ENCODE results near the gene FBXL17. TPM values are rescaled to one million over a fixed set of nuclear protein-coding genes. Genes with fewer than 3 reads are reported as not detected.
A peak's percentile ranks its signal among the peaks of the same experiment; 100 is the strongest.

Gene FBXL17
- polyA plus RNA-seq, 6 donors from 2014 or later = 7.6 to 13.6 (median 8.8) TPM

GRCh38 chr5:108059334-108059733, 322.6 kb downstream of the FBXL17 start:
- H3K4me1 Mint-ChIP-seq = no peaks in the 10 kb centered on the region
- H3K27me3 Mint-ChIP-seq = no peaks in the 10 kb centered on the region
- no peak for DNase-seq
- H3K27ac Mint-ChIP-seq = no peak overlapping the region
- no peak for ATAC-seq (ENCODE audit: low read depth in 2 of 2)
- H3K36me3 Mint-ChIP-seq = peaks cover 6 to 7% of the 10 kb centered on the region in 2 donors
- H3K9me3 Mint-ChIP-seq = peaks cover 0 to 7% (median 5%) of the 10 kb centered on the region in 7 donors
- no peak overlapping the region for H3K4me3 Mint-ChIP-seq

DNA sequence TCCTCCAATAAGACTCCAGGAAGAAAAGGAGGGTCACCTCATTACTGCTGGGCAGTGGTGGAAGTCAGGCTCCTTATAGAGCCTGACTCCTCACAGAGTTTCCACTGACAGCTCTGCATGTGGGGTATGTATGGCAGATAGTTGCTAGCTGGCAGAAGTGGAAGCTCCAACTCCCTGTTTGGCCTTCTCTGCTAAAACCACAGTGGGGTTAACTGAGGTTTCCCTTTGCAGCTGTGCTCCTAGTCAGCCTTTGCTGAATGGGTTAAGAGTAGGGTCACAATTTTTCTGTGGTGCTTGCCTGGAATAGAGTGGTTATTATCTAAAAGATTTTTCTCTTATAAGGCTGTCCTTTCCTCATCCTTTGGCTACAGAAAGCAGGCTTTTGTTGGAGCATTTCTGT, 327.5 kb downstream of the FBXL17 start:
- H3K27me3 Mint-ChIP-seq = no peaks in the 10 kb centered on the region
- DNase-seq (no peak), ATAC-seq (ENCODE audit: low read depth in 2 of 2) (no peak)
- peaks cover 9 to 51% (median 47%) of the 10 kb centered on the region in 7 donors for H3K9me3 Mint-ChIP-seq
- no peak overlapping the region for H3K27ac Mint-ChIP-seq
- H3K36me3 Mint-ChIP-seq = peaks cover 43 to 50% of the 10 kb centered on the region in 2 donors
- H3K4me1 Mint-ChIP-seq = peaks cover 0 to 4% (median 2%) of the 10 kb centered on the region in 3 donors
- peak overlapping the region in 1 of 8 donors; percentile 25 for H3K4me3 Mint-ChIP-seq

GRCh38 chr5:108046955-108047670, 334.8 kb downstream of the FBXL17 start:
- Mint-ChIP-seq H3K36me3 (peaks cover 38 to 41% of the 10 kb centered on the region in 2 donors), H3K27ac (no peak overlapping the region), H3K27me3 (no peaks in the 10 kb centered on the region), H3K9me3 (peaks cover 11 to 31% (median 24%) of the 10 kb centered on the region in 7 donors), H3K4me1 (peaks cover 0 to 4% (median 0%) of the 10 kb centered on the region in 3 donors), H3K4me3 (no peak overlapping the region)
- ATAC-seq (ENCODE audit: low read depth in 2 of 2) (no peak), DNase-seq (no peak)

GRCh38 chr5:108036482-108036881, 345.4 kb downstream of the FBXL17 start:
- Mint-ChIP-seq H3K27ac (no peak overlapping the region), H3K27me3 (no peaks in the 10 kb centered on the region), H3K9me3 (no peaks in the 10 kb centered on the region), H3K36me3 (peaks cover 0 to 6% of the 10 kb centered on the region in 2 donors), H3K4me1 (no peaks in the 10 kb centered on the region), H3K4me3 (no peak overlapping the region)
- ATAC-seq (ENCODE audit: low read depth in 2 of 2) = no peak
- no peak for DNase-seq

DNA sequence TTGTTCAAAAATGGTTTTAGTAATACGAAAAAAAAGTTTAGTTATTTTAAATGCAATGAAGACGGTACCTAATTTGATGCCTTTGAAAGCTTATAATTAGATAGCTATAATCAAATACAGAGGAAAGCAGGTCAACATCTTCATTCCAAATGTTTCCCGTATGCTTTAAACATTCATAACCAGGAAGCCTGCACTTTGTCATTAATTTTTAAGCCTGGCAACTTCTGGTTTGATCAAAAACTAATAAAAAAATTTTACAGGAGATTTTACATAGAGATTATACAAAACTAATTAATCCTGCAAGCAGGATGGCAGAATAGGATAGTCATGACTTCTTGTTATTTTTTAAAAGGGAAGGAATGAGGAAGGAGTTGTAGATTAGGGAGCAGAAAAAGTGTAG, 353.0 kb downstream of the FBXL17 start:
- no peak for ATAC-seq (ENCODE audit: low read depth in 2 of 2)
- H3K27ac Mint-ChIP-seq = no peak overlapping the region
- H3K9me3 Mint-ChIP-seq = no peaks in the 10 kb centered on the region
- H3K36me3 Mint-ChIP-seq = peaks cover 6% of the 10 kb centered on the region in 2 donors
- no peak for DNase-seq
- H3K4me1 Mint-ChIP-seq = no peaks in the 10 kb centered on the region
- H3K27me3 Mint-ChIP-seq = no peaks in the 10 kb centered on the region
- no peak overlapping the region for H3K4me3 Mint-ChIP-seq

DNA sequence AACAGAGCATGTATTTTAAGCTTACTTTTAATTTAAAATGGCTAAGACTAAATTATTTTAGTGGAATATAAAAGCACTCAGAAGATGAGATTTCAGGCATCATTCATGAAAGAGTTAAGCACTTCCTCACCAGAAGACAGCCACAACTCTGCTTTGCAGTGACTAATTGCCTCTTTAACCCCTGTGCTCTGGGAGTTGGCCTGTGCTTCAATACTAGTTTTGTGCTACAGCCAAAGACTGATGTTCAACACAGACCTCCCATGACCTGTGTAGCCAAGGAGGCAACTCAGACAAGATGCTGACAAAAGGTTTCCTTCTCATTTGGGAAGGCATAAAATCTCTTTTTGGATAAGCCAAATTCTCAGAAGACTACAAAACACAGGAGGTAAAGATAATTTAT, 353.5 kb downstream of the FBXL17 start:
- Mint-ChIP-seq H3K27me3 (no peaks in the 10 kb centered on the region), H3K27ac (peak overlapping the region in 1 of 6 donors; percentile 11), H3K4me1 (no peaks in the 10 kb centered on the region), H3K36me3 (peaks cover 6% of the 10 kb centered on the region in 2 donors), H3K9me3 (no peaks in the 10 kb centered on the region), H3K4me3 (no peak overlapping the region)
- DNase-seq = no peak
- ATAC-seq (ENCODE audit: low read depth in 2 of 2) = no peak

DNA sequence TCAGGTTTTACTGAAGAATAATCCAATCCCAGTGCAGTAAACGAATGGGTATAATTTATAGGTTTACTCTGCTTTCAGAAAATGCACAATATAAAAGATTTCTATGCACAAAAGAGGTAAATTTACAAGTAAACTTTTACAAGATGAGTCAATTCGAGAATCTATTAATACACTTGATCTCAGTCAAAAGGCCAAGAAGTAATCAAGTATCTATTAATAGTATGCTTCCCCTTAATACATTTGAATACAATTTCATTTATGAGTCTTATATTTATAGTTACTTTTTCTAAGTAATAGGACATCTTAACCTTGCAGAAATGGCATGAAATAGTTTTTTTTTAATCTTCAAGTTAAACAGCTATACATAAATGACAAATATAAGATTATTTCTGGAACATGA, 355.9 kb downstream of the FBXL17 start:
- Mint-ChIP-seq H3K4me3 (no peak overlapping the region), H3K4me1 (no peaks in the 10 kb centered on the region), H3K27me3 (no peaks in the 10 kb centered on the region), H3K27ac (no peak overlapping the region), H3K9me3 (no peaks in the 10 kb centered on the region), H3K36me3 (peaks cover 0 to 6% of the 10 kb centered on the region in 2 donors)
- DNase-seq = no peak
- ATAC-seq (ENCODE audit: low read depth in 2 of 2) = no peak

DNA sequence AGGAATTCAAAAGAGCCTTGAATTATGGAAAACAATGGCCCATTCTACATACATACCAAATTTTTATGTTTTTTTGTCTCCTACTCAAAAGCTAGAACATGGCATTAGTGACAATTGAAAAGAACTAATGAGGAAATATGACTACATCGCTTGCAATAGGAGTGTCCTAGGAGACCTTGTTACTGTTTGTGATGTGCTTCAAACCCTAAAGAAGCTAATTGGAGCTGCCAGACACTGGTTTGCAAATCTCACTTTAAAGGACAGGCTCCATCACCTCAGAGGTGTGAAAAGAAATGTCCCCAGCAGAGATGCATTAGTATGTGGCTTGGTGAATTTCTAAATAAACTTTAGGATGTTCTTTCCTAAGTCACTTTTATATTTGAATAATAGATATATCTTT, 356.9 kb downstream of the FBXL17 start:
- H3K4me1 Mint-ChIP-seq = no peaks in the 10 kb centered on the region
- H3K27me3 Mint-ChIP-seq = no peaks in the 10 kb centered on the region
- peaks cover 0 to 6% of the 10 kb centered on the region in 2 donors for H3K36me3 Mint-ChIP-seq
- no peak overlapping the region for H3K4me3 Mint-ChIP-seq
- no peak for DNase-seq
- H3K27ac Mint-ChIP-seq = no peak overlapping the region
- ATAC-seq (ENCODE audit: low read depth in 2 of 2) = no peak
- no peaks in the 10 kb centered on the region for H3K9me3 Mint-ChIP-seq

GRCh38 chr5:108016101-108016500, 365.8 kb downstream of the FBXL17 start:
- H3K27ac Mint-ChIP-seq = peak overlapping the region in 2 of 6 donors; percentile 24 to 63
- ATAC-seq (ENCODE audit: low read depth in 2 of 2) = no peak
- H3K4me1 Mint-ChIP-seq = no peaks in the 10 kb centered on the region
- peaks cover 7 to 28% of the 10 kb centered on the region in 2 donors for H3K36me3 Mint-ChIP-seq
- no peaks in the 10 kb centered on the region for H3K9me3 Mint-ChIP-seq
- no peaks in the 10 kb centered on the region for H3K27me3 Mint-ChIP-seq
- DNase-seq = no peak
- H3K4me3 Mint-ChIP-seq = peak overlapping the region in 1 of 8 donors; percentile 22

DNA sequence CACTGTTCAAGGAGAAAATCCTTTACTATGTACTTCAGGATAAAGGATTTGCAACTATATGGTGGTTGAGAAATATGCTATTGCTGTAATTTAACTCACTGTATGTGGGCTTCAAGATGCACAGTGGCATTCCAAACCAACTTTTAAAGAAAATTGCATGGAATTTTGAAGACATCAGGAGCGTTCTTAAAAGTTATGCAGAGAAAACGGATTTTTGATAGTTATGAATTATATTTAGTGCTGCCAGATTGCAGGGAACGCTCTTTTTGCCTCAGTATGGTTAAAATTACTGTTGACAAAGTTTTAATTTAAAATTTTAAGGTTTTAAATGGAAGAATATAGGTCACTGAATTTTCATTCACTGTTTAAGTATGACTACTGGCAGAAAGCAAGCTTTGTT, 375.1 kb downstream of the FBXL17 start:
- no peak overlapping the region for H3K27ac Mint-ChIP-seq
- DNase-seq = no peak
- H3K4me3 Mint-ChIP-seq = no peak overlapping the region
- H3K36me3 Mint-ChIP-seq = no peaks in the 10 kb centered on the region
- H3K9me3 Mint-ChIP-seq = no peaks in the 10 kb centered on the region
- peaks cover 8 to 12% (median 9%) of the 10 kb centered on the region in 3 donors for H3K4me1 Mint-ChIP-seq
- ATAC-seq (ENCODE audit: low read depth in 2 of 2) = no peak
- H3K27me3 Mint-ChIP-seq = no peaks in the 10 kb centered on the region

DNA sequence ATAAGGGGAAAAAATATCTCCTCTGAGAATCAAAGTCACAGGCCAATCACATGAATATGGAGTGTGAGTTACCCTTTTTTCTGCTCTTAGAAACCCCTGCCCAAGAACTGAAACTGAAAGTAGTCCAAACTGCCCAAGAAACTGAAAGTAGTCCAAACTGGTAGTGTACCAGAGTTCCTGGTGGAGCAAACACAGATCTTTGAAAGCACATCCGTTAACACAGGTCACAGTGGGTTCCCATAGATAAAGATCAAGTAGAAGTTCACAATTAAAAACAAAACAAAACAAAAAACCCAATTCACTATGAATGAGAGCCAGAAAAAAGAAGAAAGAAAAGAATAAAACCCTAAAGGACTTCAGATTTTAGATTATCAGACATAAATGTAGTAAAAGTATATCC, 378.7 kb downstream of the FBXL17 start:
- ATAC-seq (ENCODE audit: low read depth in 2 of 2) (peak; percentile 80 to 82), DNase-seq (peak; percentile 19)
- Mint-ChIP-seq H3K4me1 (peaks cover 8 to 17% (median 9%) of the 10 kb centered on the region in 3 donors), H3K4me3 (peak overlapping the region in 7 of 8 donors; percentile 1 to 78 (median 54)), H3K27me3 (no peaks in the 10 kb centered on the region), H3K36me3 (no peaks in the 10 kb centered on the region), H3K9me3 (no peaks in the 10 kb centered on the region), H3K27ac (peak overlapping the region; percentile 16 to 94 (median 78))

DNA sequence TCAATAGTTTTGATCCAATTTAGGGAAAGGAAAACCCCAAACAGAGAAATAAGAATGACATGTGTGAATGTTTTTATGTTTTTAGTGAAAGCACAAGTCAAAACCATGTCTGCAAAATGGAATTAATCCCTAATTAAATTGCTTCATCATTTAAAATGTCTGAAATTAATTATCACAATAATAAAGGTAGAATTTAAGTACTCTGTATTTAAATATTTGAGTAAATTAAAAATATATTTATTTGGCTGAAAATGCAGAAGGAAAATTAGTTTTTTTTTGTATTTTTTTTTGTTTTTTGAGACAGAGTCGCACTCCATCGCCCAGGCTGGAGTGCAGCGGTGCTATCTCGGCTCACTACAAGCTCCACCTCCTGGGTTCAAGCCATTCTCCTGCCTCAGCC, 380.7 kb downstream of the FBXL17 start:
- Mint-ChIP-seq H3K9me3 (no peaks in the 10 kb centered on the region), H3K36me3 (peaks cover 0 to 10% of the 10 kb centered on the region in 2 donors), H3K27ac (no peak overlapping the region), H3K4me1 (peaks cover 8 to 17% (median 9%) of the 10 kb centered on the region in 3 donors), H3K4me3 (no peak overlapping the region), H3K27me3 (no peaks in the 10 kb centered on the region)
- ATAC-seq (ENCODE audit: low read depth in 2 of 2) = no peak
- no peak for DNase-seq

DNA sequence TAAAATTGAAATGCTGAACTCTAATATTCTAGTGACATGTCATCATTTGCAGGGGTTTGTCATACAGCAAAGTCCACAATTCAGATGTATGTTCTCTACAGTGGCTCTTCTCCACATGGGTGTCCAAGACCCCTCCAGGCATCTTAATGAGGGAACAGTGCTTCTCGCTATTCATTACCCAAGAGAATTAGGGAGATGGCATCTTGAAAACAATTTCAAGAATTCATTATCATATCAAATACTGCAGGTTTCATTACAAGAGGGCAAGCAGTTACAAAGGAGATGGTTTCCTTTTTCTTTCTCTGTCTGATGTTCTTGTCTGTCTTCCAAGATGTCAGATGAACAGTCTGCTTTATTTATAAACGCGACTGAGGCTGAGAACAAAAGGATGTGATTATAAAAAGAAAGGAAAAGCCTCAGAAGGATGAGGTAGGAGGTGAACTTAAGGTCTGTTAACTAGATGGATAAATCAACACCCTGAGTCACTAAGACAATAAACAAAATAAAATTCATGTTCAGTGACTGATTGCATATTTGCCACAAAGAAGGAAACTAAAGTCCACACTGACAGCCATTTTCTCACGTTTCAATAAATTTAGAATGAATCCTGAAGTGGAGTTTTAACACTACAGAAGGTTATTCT, 384.4 kb downstream of the FBXL17 start:
- Mint-ChIP-seq H3K4me1 (peaks cover 0 to 5% (median 3%) of the 10 kb centered on the region in 3 donors), H3K4me3 (no peak overlapping the region), H3K36me3 (peaks cover 0 to 10% of the 10 kb centered on the region in 2 donors), H3K27ac (no peak overlapping the region), H3K9me3 (peaks cover 0 to 2% (median 0%) of the 10 kb centered on the region in 7 donors), H3K27me3 (no peaks in the 10 kb centered on the region)
- DNase-seq (no peak), ATAC-seq (ENCODE audit: low read depth in 2 of 2) (no peak)

DNA sequence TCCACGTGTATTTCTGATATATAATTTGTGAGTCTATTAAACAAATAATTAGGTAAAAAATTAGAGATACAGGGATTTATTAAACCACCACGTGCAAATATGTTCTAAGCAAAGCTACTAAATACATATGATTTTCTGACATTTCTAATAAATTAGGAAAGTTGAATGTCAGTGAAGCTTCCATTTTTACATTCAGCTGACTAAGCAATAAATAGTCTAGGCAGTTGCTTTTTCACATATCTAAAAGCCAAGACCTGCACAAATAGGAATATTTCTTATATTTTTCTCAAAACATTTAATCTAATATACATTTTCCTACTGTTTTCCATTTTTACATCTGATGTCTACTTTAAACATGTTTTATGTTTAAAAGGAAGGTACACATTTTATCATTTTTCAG, 388.6 kb downstream of the FBXL17 start:
- Mint-ChIP-seq H3K27me3 (no peaks in the 10 kb centered on the region), H3K27ac (no peak overlapping the region), H3K36me3 (peaks cover 0 to 10% of the 10 kb centered on the region in 2 donors), H3K4me1 (peaks cover 0 to 3% (median 0%) of the 10 kb centered on the region in 3 donors), H3K4me3 (no peak overlapping the region), H3K9me3 (peaks cover 0 to 2% (median 0%) of the 10 kb centered on the region in 7 donors)
- ATAC-seq (ENCODE audit: low read depth in 2 of 2) (no peak), DNase-seq (no peak)

All from naive B cell (primary cell).